ENCODE data around the gene BTLA. TPM values are rescaled to one million over a fixed set of nuclear protein-coding genes. Genes with fewer than 3 reads are reported as not detected.

BTLA gene, protein sequence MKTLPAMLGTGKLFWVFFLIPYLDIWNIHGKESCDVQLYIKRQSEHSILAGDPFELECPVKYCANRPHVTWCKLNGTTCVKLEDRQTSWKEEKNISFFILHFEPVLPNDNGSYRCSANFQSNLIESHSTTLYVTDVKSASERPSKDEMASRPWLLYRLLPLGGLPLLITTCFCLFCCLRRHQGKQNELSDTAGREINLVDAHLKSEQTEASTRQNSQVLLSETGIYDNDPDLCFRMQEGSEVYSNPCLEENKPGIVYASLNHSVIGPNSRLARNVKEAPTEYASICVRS
- not detected in 2 replicates for polyA plus RNA-seq
- polyA minus RNA-seq = not detected in 2 replicates

DNA sequence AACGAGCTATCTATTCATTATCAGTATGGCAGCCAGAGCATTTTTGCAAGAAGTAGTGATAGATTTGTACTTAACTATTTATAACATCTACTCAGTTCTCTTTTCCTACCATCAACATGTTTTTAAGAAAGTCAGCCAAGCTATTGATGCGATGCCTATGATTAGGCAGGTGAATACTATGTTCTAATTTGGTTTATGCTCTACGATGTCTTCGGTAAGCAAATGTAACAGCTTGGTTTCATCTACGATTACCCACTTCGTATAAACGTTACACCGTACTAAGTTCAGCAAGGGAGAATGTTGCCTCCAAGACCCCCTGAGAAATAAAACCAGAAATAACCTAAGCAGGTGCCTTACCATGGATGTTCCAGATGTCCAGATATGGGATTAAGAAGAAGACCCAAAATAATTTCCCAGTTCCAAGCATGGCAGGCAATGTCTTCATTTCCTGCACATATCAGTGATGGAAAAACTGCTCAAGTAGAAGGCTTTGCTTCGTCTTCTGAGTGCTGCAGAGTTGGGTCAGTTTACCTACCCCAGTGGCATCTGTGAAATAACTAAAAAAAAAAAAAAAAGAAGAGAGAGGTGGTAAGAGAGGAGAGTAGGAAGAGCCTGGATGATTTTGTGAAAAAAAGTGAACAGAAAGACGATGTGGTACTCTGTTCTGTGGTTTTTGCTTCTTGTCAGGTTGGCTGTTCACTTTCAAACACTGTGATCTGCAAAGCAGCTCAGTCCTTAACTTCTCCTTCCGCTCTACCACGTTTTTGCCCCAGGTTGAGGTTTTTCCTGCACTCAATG is at the start of gene BTLA:
Gene BTLA (minus strand): TSS at position 559 of the 798 bp plus-strand sequence. CDS start 114 bp downstream, at position 445.
- no peaks in the 10 kb centered on the region for H3K27me3 ChIP-seq (ENCODE audit: insufficient read depth, low read depth, low read length)
- H3K4me2 ChIP-seq (ENCODE audit: low read length) = no peak within 1 kb of the TSS
- no peak within 1 kb of the TSS for H3K27ac ChIP-seq (ENCODE audit: low read length)
- no peak within 1 kb of the TSS for H3K9ac ChIP-seq (ENCODE audit: low read length)
- no peaks in the 10 kb centered on the region for H3K9me2 ChIP-seq (ENCODE audit: insufficient read depth, low read length)
- no peaks in the 10 kb centered on the region for H4K20me1 ChIP-seq (ENCODE audit: insufficient read depth)
- no peak within 1 kb of the TSS for H2AFZ ChIP-seq (ENCODE audit: low read depth, low read length)
- TF ChIP-seq MXI1 (conservative IDR thresholded peaks at IDR 0.05; ENCODE audit: poor library complexity, severe bottlenecking) = no peak
- TF ChIP-seq SMC3 (conservative IDR thresholded peaks at IDR 0.05; ENCODE audit: poor library complexity) = no peak
- no peak for TF ChIP-seq RAD21 (conservative IDR thresholded peaks at IDR 0.05)
- TF ChIP-seq, protein P1, sequence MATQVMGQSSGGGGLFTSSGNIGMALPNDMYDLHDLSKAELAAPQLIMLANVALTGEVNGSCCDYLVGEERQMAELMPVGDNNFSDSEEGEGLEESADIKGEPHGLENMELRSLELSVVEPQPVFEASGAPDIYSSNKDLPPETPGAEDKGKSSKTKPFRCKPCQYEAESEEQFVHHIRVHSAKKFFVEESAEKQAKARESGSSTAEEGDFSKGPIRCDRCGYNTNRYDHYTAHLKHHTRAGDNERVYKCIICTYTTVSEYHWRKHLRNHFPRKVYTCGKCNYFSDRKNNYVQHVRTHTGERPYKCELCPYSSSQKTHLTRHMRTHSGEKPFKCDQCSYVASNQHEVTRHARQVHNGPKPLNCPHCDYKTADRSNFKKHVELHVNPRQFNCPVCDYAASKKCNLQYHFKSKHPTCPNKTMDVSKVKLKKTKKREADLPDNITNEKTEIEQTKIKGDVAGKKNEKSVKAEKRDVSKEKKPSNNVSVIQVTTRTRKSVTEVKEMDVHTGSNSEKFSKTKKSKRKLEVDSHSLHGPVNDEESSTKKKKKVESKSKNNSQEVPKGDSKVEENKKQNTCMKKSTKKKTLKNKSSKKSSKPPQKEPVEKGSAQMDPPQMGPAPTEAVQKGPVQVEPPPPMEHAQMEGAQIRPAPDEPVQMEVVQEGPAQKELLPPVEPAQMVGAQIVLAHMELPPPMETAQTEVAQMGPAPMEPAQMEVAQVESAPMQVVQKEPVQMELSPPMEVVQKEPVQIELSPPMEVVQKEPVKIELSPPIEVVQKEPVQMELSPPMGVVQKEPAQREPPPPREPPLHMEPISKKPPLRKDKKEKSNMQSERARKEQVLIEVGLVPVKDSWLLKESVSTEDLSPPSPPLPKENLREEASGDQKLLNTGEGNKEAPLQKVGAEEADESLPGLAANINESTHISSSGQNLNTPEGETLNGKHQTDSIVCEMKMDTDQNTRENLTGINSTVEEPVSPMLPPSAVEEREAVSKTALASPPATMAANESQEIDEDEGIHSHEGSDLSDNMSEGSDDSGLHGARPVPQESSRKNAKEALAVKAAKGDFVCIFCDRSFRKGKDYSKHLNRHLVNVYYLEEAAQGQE (IDR thresholded peaks at IDR 0.05; ENCODE audit: borderline replicate concordance) = no peak
- TF ChIP-seq, protein P2, sequence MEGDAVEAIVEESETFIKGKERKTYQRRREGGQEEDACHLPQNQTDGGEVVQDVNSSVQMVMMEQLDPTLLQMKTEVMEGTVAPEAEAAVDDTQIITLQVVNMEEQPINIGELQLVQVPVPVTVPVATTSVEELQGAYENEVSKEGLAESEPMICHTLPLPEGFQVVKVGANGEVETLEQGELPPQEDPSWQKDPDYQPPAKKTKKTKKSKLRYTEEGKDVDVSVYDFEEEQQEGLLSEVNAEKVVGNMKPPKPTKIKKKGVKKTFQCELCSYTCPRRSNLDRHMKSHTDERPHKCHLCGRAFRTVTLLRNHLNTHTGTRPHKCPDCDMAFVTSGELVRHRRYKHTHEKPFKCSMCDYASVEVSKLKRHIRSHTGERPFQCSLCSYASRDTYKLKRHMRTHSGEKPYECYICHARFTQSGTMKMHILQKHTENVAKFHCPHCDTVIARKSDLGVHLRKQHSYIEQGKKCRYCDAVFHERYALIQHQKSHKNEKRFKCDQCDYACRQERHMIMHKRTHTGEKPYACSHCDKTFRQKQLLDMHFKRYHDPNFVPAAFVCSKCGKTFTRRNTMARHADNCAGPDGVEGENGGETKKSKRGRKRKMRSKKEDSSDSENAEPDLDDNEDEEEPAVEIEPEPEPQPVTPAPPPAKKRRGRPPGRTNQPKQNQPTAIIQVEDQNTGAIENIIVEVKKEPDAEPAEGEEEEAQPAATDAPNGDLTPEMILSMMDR (IDR thresholded peaks at IDR 0.05; ENCODE audit: poor library complexity, severe bottlenecking) = no peak
- TF ChIP-seq POLR2AphosphoS5 (IDR thresholded peaks at IDR 0.05) = no peak
- TF ChIP-seq TAF1 (IDR thresholded peaks at IDR 0.05; ENCODE audit: low read depth) = no peak
- no peak for TF ChIP-seq EZH2 (IDR thresholded peaks at IDR 0.05; ENCODE audit: borderline replicate concordance, insufficient read depth, low read length, poor library complexity, severe bottlenecking)
- no peak for TF ChIP-seq EP300 (conservative IDR thresholded peaks at IDR 0.05; ENCODE audit: poor library complexity, severe bottlenecking)
- H3K4me3 ChIP-seq (ENCODE audit: low read length) = no peak within 1 kb of the TSS
- H3F3A ChIP-seq (ENCODE audit: insufficient read depth, low read length, poor library complexity, severe bottlenecking) = no peaks in the 10 kb centered on the region
- H3K36me3 ChIP-seq (ENCODE audit: insufficient read depth, low read length) = no peaks in the 10 kb centered on the region
- H3K9me3 ChIP-seq (ENCODE audit: low read length) = no peaks in the 10 kb centered on the region
- H3K79me2 ChIP-seq (replicated peaks; ENCODE audit: insufficient read depth, low read length) = no peaks in the 10 kb centered on the region

DNA sequence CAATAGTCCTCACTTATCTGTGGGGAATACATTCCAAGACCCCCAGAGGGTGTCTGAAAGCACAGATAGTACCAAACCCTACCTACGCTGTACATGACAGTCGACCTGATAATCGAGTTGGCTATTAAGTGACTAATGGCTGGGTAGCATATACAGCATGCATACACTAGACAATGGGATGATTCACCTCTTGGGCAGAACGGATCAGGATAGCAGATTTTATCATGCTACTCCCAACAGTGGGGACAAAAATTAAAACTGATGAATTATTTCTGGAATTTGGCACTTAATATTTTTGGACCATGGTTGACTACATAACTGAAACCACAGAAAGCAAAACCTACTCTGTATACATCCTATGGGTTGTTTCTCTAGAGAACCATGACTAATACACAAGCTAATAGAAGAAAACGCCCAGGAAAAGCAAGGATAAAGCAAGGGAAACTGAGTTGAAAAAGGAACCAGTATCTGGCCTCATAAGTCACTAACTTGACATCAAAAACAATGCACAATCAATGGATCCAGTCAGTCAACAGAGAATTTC is 47.0 kb upstream of the BTLA start:
- H3F3A ChIP-seq (ENCODE audit: insufficient read depth, low read length, poor library complexity, severe bottlenecking) = no peaks in the 10 kb centered on the region
- H2AFZ ChIP-seq (ENCODE audit: low read depth, low read length) = no peak overlapping the region
- H3K9ac ChIP-seq (ENCODE audit: low read length) = no peak overlapping the region
- no peaks in the 10 kb centered on the region for H3K27me3 ChIP-seq (ENCODE audit: insufficient read depth, low read depth, low read length)
- H3K4me2 ChIP-seq (ENCODE audit: low read length) = no peak overlapping the region
- no peaks in the 10 kb centered on the region for H3K9me2 ChIP-seq (ENCODE audit: insufficient read depth, low read length)
- H3K27ac ChIP-seq (ENCODE audit: low read length) = no peak overlapping the region
- H3K79me2 ChIP-seq (replicated peaks; ENCODE audit: insufficient read depth, low read length) = no peaks in the 10 kb centered on the region
- TF ChIP-seq EZH2 (IDR thresholded peaks at IDR 0.05; ENCODE audit: borderline replicate concordance, insufficient read depth, low read length, poor library complexity, severe bottlenecking) (no peak), SMC3 (conservative IDR thresholded peaks at IDR 0.05; ENCODE audit: poor library complexity) (no peak), POLR2AphosphoS5 (IDR thresholded peaks at IDR 0.05) (no peak), EP300 (conservative IDR thresholded peaks at IDR 0.05; ENCODE audit: poor library complexity, severe bottlenecking) (no peak), TAF1 (IDR thresholded peaks at IDR 0.05; ENCODE audit: low read depth) (no peak), RAD21 (conservative IDR thresholded peaks at IDR 0.05) (no peak), MXI1 (conservative IDR thresholded peaks at IDR 0.05; ENCODE audit: poor library complexity, severe bottlenecking) (no peak)
- TF ChIP-seq, protein P2 (IDR thresholded peaks at IDR 0.05; ENCODE audit: poor library complexity, severe bottlenecking) = no peak
- TF ChIP-seq, protein P1 (IDR thresholded peaks at IDR 0.05; ENCODE audit: borderline replicate concordance) = no peak
- H3K9me3 ChIP-seq (ENCODE audit: low read length) = no peaks in the 10 kb centered on the region
- H3K4me3 ChIP-seq (ENCODE audit: low read length) = no peak overlapping the region
- no peaks in the 10 kb centered on the region for H3K36me3 ChIP-seq (ENCODE audit: insufficient read depth, low read length)
- no peaks in the 10 kb centered on the region for H4K20me1 ChIP-seq (ENCODE audit: insufficient read depth)

Data from neural cell (in vitro differentiated cells).